HS-27A (cell line): ENCODE measurements around the gene UNC5B.

Experiments used
- DNase-seq: peaks from one replicate; pipeline ENCODE4 v3.0.0-alpha.2; 2012; ENCODE audit warnings: low read depth, missing footprints

Gene UNC5B

GRCh38 chr10:71223347-71224058, 11.1 kb downstream of the UNC5B start:
- DNase-seq = no peak

- DNase-seq = no peak
Observed at GRCh38 chr10:71225291-71226058, 13.1 kb downstream of the UNC5B start.

DNA sequence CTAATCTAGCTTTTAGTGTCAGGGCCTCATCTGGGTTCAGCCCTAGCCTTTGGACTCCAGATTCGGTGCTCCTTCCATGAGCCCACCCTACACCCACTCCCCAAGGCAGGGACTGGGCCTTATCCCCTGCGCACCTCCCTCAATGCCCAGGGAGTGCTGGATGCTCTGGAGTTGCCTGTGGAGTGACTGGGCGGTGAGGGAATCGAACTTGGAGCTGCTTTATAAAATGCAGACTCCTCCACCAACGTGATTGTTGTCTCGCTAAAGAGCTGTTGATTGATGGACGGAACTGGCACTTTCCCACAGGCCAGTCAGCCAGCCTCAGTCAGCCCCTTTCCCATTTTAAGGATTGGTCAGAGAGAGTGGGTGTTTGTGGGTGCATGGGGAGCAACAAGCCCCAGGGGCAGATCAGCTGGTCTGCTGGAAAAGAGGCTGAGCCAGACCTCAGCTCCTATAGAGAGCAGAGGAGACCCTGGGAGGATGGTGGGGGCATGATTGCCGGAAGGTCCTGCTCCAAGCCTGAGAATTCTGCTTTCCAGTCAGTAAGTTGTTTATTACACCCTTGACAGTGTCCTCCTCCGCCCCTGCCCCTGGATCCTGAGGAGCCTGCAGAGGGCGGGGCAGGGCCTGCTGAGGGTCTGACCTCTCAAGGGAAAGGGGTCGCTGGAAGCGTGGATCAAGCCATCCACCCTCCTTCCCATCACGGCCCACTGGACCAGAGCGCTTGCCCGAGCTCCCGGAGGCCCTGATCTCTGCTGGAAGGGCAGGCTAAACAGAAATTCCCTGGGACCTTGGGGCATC, 16.7 kb downstream of the UNC5B start:
- no peak for DNase-seq

GRCh38 chr10:71229726-71230655, 17.6 kb downstream of the UNC5B start:
- DNase-seq = no peak

GRCh38 chr10:71230656-71231025, 18.3 kb downstream of the UNC5B start:
- DNase-seq = no peak

- DNase-seq = no peak
Observed at GRCh38 chr10:71231206-71231605, 18.8 kb downstream of the UNC5B start.

- DNase-seq = no peak
Observed at GRCh38 chr10:71232089-71232998, 20.0 kb downstream of the UNC5B start.

DNA sequence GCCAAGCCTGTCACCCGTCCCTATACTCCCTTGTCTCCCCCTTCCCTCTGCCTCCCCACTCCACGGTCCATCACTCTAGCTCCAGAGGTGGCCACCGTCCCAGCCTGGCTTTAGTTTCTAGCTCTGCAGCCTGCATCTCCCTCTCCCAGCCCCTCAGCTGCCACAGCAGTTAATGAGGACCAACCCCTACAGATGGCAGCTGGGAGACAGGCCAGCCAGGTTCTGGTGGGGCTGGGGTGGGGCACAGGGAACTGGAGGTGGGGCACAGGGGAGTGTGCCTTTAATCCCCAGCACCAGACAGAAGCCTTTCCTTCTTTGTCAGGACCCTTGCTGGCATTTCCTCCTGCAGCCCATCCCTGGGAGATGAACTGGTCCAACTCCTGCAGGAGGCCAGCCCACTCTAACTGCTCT, 21.1 kb downstream of the UNC5B start:
- DNase-seq = no peak

- no peak for DNase-seq
Observed at GRCh38 chr10:71234004-71234894, 21.9 kb downstream of the UNC5B start.

DNA sequence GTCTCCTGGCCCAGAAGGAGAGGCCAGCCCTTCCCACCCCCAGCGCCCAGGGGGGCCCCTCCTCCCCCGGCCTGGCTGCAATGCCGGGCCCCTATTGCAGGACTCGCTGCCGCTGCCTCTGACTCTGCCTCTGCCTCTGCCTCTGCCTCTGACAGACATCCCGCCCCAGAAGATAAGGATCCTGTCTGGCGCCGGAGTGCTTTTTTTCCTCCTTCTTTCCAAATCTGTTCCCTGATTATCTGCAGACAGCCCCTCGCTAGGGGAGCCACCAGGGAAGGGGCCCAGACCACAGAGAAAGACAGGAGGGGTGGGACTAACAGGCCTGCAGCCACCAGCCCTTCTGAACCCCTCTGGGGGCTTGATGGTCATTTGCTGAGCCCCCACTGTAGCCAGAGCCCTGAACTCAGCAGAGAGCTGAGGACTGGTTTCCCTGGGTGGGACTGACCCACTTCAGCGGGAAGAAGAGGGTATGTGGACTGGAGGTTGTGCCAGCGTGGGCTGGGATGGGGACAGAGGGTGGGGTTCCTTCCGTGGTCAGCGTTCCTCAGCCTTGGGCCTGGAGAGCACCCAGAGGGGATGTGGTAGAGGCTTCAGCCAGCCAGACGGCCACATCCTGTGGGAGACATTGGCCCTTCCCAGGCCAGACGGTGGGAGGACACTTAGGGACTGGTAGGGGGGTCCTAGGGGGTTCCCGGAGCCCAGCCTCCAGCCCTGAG, 22.8 kb downstream of the UNC5B start:
- DNase-seq = no peak

- DNase-seq = no peak
Observed at GRCh38 chr10:71235808-71236207, 23.4 kb downstream of the UNC5B start.

DNA sequence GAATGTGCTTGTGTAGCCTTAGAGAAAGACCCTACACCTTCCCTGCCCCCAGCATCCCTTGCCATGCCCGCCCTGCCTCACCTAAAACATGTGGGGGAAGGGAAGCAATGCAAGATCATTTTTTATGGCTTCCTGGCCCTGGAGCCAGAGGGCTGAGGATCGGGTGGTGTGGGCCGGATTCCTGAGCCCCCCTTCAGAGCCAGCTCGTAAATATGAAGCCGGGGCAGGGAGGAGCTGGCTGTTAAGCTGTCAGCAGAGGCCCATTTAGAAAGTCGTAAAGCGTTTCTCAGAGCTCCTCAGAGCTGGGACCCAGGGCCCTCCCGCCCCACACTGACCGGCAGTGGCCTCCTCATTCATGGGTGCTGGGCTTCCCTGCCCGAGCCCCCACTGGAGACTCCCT, 23.9 kb downstream of the UNC5B start:
- DNase-seq = no peak

DNA sequence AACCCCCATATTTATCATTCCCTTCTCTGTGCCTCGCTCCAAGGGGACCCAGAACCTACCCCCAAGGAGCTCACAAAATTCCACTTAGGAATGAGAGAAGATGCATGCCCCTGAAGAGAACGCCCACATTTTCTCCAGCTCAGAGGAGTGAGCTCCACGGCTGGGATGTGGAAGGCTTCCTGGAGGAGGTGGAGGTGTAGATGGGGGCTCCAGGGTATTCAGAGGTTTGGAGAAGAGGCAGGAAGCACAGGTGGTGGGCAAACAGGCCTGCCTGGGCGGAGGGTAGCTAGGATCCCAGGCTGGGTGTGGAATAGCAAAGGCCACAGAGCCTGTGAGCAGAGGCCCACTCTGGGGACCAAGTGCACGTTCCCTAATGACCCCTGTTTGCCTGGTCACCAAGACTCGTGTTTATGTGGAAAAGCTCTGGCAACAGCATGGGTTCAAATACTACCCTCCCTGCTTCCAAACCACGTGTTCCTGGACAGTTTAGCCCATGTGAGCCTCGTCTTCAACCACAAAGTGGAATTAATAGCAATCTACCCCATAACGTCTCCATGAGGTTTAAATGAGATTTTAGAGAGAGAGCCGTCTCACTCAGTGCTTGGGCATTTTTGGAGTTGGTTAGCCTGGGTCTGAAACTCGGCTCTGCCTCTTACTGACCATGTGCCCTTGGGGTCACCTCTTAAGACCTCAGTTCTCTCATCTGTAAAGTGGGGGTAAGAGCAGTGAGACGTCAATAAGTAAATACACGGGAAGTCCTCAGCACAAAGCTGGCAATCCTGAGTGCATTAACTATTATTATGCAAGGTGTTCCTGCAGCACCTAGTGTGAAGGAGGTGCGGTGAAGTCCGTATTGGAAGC, 24.7 kb downstream of the UNC5B start:
- DNase-seq = no peak

DNA sequence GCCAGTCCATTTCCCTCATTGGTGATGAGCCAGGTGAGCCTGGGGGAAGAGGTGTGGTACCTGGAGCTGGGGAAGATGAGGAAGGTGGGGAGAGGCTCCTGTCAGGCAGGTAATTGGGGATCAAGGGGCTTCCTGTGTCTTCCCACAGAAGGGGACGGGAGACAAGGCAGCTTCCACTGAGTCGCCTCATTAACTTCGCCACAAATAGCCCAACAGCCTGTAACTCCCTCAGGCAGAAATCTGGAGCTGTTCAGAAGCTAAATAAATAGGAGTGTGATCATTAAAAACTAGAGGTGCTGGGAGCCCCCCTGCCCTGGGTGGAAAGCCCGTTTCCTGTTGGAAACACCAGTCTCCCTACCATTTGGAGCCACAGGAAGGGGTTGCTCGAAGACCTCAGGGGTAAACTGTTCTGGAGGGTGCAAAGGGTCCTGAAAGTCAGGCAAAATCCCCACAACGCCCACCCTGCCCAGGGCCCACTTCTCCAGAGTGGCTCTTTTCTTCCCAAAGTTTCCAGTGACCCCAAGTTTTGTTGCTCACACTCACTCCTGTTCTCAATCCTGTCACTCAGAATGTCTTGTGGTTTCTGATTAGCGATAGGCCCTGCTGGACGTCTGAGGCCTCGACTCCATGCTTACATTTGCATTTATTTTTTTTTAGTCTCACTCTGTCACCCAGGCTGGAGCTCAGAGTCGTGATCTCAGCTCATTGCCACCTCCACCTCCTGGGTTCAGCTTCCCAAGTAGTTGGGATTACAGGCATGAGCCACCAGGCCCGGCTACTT, 25.7 kb downstream of the UNC5B start:
- no peak for DNase-seq

GRCh38 chr10:71238626-71239025, 26.3 kb downstream of the UNC5B start:
- DNase-seq = no peak

DNA sequence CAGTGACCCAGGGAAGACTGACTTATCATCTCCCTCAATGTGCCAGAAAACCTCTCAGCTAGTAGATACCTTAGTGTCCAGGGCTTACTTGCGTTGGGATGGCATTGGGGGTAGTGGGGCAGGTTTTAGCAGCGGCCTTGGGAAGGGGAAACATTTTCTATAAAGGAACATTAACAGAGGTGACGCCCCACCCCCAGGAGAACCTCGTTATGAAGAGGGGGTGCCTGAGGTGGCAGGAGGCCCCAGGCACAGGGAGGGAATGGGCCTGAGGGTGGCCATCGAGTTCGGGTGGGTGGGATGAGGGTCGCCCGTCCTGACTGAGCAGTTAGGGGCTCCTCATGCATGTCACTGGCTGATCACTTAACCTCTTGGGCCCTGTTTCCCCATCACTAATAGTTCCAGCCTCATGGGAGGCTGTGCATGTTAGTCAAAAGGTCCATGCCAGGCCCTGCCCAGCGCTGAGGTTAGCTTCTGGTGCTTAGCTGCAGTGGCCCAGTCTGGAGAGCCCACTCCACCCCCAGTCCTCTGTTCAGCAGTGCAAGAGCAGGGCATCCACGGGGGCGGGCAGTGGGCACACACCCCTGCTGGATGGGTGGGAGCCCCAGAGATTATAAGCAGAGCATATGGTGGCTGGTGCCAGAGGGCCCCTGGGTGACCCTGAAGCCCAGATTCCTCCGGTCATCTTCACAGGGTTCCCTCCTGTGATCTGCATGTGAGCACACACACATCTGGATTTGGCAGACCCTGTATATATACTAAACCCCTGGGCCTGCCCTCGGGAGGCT, 27.0 kb downstream of the UNC5B start:
- DNase-seq = no peak
